ENCODE measurements around the gene KLHL29.

DNA sequence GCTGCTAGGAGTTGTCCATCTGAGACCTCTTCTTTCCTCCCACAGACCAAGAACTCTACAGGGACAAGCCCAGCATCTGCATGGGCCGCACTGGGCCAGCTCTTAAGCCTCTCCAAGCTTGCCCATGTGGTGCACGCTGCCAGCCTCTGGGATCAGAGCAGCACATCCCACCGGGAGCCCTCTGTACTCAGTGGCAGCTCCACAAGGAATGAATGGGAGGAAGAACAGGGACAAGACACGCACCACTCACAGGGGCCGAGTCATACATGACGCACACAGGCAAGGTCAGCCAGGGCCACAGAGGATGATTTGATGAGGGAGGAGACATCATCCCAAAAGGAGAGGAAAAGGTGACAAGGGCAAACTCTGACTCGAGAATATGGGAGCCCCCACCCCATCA is 268.3 kb downstream of the KLHL29 start:
- TF ChIP-seq CTCF (IDR thresholded peaks at IDR 0.05; ENCODE audit: low read depth, low read length, poor library complexity, severe bottlenecking) (no peak), EZH2phosphoT487 (IDR thresholded peaks at IDR 0.05; ENCODE audit: borderline replicate concordance, low read length) (no peak)
